Left ventricle myocardium inferior (tissue), 1 donor: ENCODE results near the gene CHID1. TPM values are rescaled to one million over a fixed set of nuclear protein-coding genes. Genes with fewer than 3 reads are reported as not detected.

Experiments used
- DNase-seq: peaks from one replicate; pipeline ENCODE4 v3.0.0-alpha.2; 2020
- H3K27ac ChIP-seq: fragments of 200-600 bp; replicated peaks from 2 replicates; pipeline ENCODE4 v1.8.0; 2021
- H3K27me3 ChIP-seq: fragments of 200-600 bp; 2 replicates; pipeline ENCODE4 v1.8.0; 2021; ENCODE audit warnings: low read depth
- H3K36me3 ChIP-seq: fragments of 200-600 bp; 2 replicates; pipeline ENCODE4 v1.8.0; 2021
- H3K4me1 ChIP-seq: fragments of 200-600 bp; 2 replicates; pipeline ENCODE4 v1.8.0; 2021
- H3K4me3 ChIP-seq: fragments of 200-600 bp; 2 replicates; pipeline ENCODE4 v1.8.0; 2021; ENCODE audit warnings: mild to moderate bottlenecking, moderate library complexity
- H3K9me3 ChIP-seq: fragments of 200-600 bp; replicated peaks from 2 replicates; pipeline ENCODE4 v1.8.0; 2021
- intact Hi-C: fragments of 100-400 bp; cut with micrococcal nuclease; formaldehyde crosslinking; loops from one replicate; pipeline ENCODE4 v1.11.0; 2022
- total RNA-seq: library from RNA; stranded (reverse); fragmentation: NEBNext Ultra II Directional; extraction: Animal tissue kit (Norgen Biotek cat#: 25700); gene quantifications from one replicate; pipeline ENCODE4 v1.2.1, GENCODE V29; 2021
- TF ChIP-seq, protein P1 (sequence below): fragments of 200-600 bp; IDR thresholded peaks from 2 replicates; pipeline ENCODE4 v1.8.0; 2021; ENCODE audit warnings: antibody characterized with exemption, mild to moderate bottlenecking, borderline replicate concordance
- donor health status: DM: no; HTN: yes; CAD: no; lungs with severe emphysema.

The CHID1 gene
- total RNA-seq, 1 donor from 2014 or later = 54.2 TPM

DNA sequence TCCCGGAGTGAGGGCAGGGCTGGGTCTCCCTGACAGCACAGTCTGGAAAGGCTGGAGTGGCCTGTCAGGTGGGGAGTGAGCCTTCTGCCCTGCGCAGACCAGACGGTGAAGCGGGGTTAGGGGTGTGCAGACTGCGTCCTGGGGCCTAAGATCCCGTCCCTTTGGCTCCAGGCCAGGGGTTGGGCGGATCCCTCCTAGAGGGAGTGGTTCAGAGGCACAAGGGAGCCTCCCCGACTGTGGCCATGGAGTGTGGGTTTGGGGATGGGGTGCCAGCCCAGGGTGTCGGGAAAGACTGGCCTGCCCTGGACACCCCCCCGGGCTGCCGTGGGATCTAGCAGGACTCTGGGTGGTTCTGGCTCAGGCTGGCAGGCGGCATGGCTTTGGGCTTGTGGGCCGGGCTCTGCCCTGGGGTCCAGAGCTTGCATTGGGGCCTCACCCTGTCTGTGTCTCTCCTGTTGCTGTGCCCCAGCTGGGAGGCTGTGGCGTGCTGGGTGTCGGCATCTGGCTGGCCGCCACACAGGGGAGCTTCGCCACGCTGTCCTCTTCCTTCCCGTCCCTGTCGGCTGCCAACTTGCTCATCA is 48.4 kb downstream of the CHID1 start:
- TF ChIP-seq, protein P1, sequence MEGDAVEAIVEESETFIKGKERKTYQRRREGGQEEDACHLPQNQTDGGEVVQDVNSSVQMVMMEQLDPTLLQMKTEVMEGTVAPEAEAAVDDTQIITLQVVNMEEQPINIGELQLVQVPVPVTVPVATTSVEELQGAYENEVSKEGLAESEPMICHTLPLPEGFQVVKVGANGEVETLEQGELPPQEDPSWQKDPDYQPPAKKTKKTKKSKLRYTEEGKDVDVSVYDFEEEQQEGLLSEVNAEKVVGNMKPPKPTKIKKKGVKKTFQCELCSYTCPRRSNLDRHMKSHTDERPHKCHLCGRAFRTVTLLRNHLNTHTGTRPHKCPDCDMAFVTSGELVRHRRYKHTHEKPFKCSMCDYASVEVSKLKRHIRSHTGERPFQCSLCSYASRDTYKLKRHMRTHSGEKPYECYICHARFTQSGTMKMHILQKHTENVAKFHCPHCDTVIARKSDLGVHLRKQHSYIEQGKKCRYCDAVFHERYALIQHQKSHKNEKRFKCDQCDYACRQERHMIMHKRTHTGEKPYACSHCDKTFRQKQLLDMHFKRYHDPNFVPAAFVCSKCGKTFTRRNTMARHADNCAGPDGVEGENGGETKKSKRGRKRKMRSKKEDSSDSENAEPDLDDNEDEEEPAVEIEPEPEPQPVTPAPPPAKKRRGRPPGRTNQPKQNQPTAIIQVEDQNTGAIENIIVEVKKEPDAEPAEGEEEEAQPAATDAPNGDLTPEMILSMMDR = no peak
- Histone ChIP-seq H3K36me3 (peaks cover 44% of the 10 kb centered on the region), H3K4me1 (peaks cover 34% of the 10 kb centered on the region), H3K27ac (peak overlapping the region; percentile 5), H3K9me3 (no peaks in the 10 kb centered on the region), H3K27me3 (no peaks in the 10 kb centered on the region), H3K4me3 (no peak overlapping the region)
- peak; percentile 51 for DNase-seq
- intact Hi-C loops = no loop called here

DNA sequence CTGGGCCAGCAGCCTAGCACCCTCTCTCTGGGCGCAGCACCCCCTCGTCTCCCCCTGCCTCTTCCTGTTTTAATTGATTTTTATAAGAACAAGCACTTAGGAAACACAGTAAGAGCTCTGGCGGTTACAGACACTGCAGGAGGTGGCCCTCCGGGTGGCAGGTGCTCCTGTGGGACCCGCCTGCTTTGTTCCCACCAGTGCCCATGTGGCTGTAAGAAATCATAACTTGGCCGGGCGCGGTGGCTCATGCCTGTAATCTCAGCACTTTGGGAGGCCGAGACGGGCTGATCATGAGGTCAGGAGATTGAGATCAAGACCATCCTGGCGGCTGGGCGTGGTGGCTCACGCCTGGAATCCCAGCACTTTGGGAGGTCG is 49.5 kb downstream of the CHID1 start:
- intact Hi-C loops = no loop called here
- H3K4me3 ChIP-seq = no peak overlapping the region
- peaks cover 45% of the 10 kb centered on the region for H3K4me1 ChIP-seq
- no peaks in the 10 kb centered on the region for H3K27me3 ChIP-seq
- no peak for DNase-seq
- no peak overlapping the region for H3K27ac ChIP-seq
- TF ChIP-seq, protein P1 = no peak
- H3K9me3 ChIP-seq = no peaks in the 10 kb centered on the region
- H3K36me3 ChIP-seq = peaks cover 33% of the 10 kb centered on the region

DNA sequence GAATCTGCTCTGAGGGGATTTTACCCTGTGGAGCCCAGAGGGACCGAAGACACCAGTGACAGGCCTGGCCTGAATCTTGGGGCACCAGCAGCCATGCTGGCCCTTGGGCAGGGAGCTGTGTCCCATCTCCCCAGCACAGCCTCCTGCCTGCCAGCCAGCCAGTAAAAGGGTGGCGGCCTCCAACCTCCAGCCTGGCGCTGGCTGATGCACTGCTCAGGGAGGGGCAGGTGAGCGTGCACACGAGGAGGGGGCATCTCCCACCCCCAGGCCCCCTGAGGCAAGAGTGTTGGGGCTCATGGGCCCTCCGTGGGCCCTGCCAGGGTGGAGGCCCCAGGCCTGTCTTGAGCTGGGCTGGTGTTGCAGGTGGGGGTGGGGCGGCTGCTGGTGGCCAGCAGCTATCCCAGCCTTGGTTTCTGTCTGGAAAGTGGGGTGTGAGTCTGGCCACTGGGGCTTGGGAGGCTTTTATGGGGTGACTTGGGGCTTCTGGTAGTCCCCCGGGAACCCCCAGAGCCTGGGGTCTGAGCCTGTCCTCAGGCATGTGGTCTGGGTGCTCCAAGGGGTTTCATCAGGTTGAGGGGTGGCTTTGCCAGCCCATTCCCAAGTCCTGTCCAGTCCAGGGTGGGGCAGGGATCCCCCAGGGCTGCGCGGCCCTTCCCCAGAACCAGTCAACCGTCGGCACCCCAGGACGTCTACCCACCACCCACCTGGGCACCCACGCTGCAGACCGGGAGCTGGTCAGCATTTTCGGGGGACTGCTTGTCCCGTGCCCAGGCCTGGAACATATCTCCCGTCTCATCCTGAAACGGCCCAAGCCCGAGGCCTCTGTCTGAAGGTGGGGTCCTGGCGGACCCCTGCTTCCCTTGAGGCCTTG is 50.1 kb downstream of the CHID1 start:
- Histone ChIP-seq H3K36me3 (peaks cover 28% of the 10 kb centered on the region), H3K27me3 (no peaks in the 10 kb centered on the region), H3K27ac (peak overlapping the region; percentile 50), H3K4me3 (peak overlapping the region; percentile 39), H3K9me3 (no peaks in the 10 kb centered on the region), H3K4me1 (peaks cover 51% of the 10 kb centered on the region)
- DNase-seq = no peak
- intact Hi-C loops = no loop called here
- TF ChIP-seq, protein P1 = no peak

DNA sequence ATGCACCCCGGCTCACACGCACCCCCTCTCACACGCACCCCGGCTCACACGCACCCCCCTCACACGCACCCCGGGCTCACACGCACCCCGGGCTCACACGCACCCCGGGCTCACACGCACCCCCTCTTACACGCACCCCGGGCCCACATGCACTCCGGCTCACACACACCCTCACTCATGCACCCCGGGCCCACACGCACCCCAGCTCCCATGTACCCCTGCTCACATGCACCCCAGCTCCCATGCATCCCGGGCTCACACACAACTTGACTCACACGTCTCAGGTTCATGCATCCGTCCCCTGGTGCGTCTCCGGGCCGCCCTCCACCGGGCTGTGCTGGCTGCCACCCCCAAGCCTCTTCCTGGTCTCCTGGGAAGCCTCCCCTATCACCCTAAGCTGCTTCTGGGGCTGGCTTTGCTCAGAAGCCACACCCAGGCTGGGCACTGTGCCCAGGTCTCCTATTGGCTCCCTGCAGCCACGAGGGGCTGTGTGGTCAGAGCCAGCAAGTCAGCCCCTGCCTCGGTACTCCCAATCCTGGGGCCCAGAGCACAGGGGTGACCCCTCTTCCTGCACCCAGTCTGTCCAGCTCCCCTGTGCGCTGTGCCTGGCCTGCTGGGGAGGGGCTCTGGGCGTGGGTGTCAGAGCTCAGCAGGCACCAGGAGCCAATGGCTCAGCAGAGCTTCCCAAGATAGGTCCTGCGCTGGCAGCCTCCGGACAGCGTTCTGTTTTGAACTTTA is 51.0 kb downstream of the CHID1 start:
- H3K27ac ChIP-seq = peak overlapping the region; percentile 50
- peaks cover 60% of the 10 kb centered on the region for H3K4me1 ChIP-seq
- TF ChIP-seq, protein P1 = no peak
- H3K27me3 ChIP-seq = no peaks in the 10 kb centered on the region
- H3K4me3 ChIP-seq = peak overlapping the region; percentile 39
- no peaks in the 10 kb centered on the region for H3K9me3 ChIP-seq
- intact Hi-C loops = no loop called here
- peak; percentile 81 for DNase-seq
- peaks cover 20% of the 10 kb centered on the region for H3K36me3 ChIP-seq

DNA sequence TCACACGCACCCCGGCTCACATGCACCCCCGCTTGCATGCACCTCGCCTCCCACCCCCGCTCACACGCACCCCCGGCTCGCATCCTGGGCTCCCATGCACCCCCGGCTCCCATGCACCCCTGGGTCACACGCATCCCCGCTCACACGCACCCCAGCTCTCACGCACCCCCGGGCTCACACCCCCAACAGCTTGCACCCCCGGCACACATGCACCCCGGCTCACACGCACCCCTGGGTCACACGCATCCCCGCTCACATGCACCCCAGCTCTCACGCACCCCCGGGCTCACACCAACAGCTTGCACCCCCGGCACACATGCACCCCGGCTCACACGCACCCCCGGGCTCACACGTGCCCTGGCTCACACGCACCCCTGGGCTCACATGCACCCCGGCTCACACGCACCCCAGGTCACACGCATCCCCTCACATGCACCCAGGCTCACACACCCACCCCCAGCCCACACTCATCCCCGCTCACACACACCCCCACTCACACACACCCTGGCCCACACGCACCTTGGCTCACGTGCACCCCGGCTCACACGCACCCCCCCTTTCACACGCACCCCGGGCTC is 51.8 kb downstream of the CHID1 start:
- Histone ChIP-seq H3K9me3 (no peaks in the 10 kb centered on the region), H3K36me3 (peaks cover 13% of the 10 kb centered on the region), H3K27me3 (no peaks in the 10 kb centered on the region), H3K4me1 (peaks cover 66% of the 10 kb centered on the region), H3K27ac (no peak overlapping the region), H3K4me3 (no peak overlapping the region)
- no peak for DNase-seq
- TF ChIP-seq, protein P1 = no peak
- intact Hi-C loops = no loop called here
